ENCODE results near the gene OR2M5.

GRCh38 chr1:248143311-248143710, 1.6 kb upstream of the OR2M5 start:
- TF ChIP-seq SP1 (IDR thresholded peaks at IDR 0.05), result no peak
- no peak for TF ChIP-seq L3MBTL2 (conservative IDR thresholded peaks at IDR 0.05)
- TF ChIP-seq SUZ12 (IDR thresholded peaks at IDR 0.05), result no peak
- TF ChIP-seq FOXK2 (IDR thresholded peaks at IDR 0.05), result no peak
- no peak for TF ChIP-seq BHLHE40 (IDR thresholded peaks at IDR 0.05; ENCODE audit: borderline replicate concordance)
- TF ChIP-seq FOXA1 (IDR thresholded peaks at IDR 0.05), result no peak
- TF ChIP-seq ZNF384 (IDR thresholded peaks at IDR 0.05), result no peak
- TF ChIP-seq FOXM1 (IDR thresholded peaks at IDR 0.05; ENCODE audit: borderline replicate concordance), result no peak
- TF ChIP-seq ELF4 (IDR thresholded peaks at IDR 0.05), result no peak
- TF ChIP-seq HDGF (IDR thresholded peaks at IDR 0.05; ENCODE audit: borderline replicate concordance), result no peak
- TF ChIP-seq TARDBP (IDR thresholded peaks at IDR 0.05), result no peak

Measured in HEK293T (cell line).